IPS DF 4.7 (cell line): ENCODE data around the gene NKTR.

Experiments
- DNase-seq: peaks from one replicate; pipeline ENCODE4 v3.0.0-alpha.2; 2013; ENCODE audit warnings: low spot score; ENCODE audit errors: extremely low read depth

Gene NKTR

GRCh38 chr3:42649783-42650182 is 49.3 kb downstream of the NKTR start:
- no peak for DNase-seq

- DNase-seq: no peak
Measured at GRCh38 chr3:42651248-42652091, 51.0 kb downstream of the NKTR start.

GRCh38 chr3:42652251-42652610 is 51.7 kb downstream of the NKTR start:
- DNase-seq: no peak

- DNase-seq: no peak
Measured at GRCh38 chr3:42652611-42653302, 52.3 kb downstream of the NKTR start.

GRCh38 chr3:42653303-42653559 is 52.7 kb downstream of the NKTR start:
- DNase-seq: no peak

GRCh38 chr3:42653560-42654330 is 53.3 kb downstream of the NKTR start, which contains the start of gene ZBTB47:
TSS of gene ZBTB47 (plus strand) at chr3:42653697. CDS start at chr3:42658356, 4,659 bp downstream.
- DNase-seq: no peak

- DNase-seq: no peak
Measured at GRCh38 chr3:42654331-42655201, 54.1 kb downstream of the NKTR start.

- no peak for DNase-seq
Measured at GRCh38 chr3:42655331-42655888, 54.9 kb downstream of the NKTR start.

- no peak for DNase-seq
Measured at GRCh38 chr3:42655980-42656679, 55.6 kb downstream of the NKTR start.

GRCh38 chr3:42656680-42657610 is 56.5 kb downstream of the NKTR start:
- DNase-seq: no peak

- no peak for DNase-seq
Measured at GRCh38 chr3:42657675-42658074, 57.2 kb downstream of the NKTR start.

- DNase-seq: no peak
Measured at GRCh38 chr3:42658091-42658770, 57.7 kb downstream of the NKTR start.

GRCh38 chr3:42658771-42659390 is 58.4 kb downstream of the NKTR start:
- DNase-seq: no peak

GRCh38 chr3:42659451-42660130 is 59.1 kb downstream of the NKTR start:
- DNase-seq: no peak

- no peak for DNase-seq
Measured at GRCh38 chr3:42660131-42660715, 59.7 kb downstream of the NKTR start.

- no peak for DNase-seq
Measured at GRCh38 chr3:42660898-42661297, 60.4 kb downstream of the NKTR start.

GRCh38 chr3:42661593-42662022 is 61.1 kb downstream of the NKTR start:
- DNase-seq: no peak
